Measurements from ENCODE around the gene FBXO24. TPM values are rescaled to one million over a fixed set of nuclear protein-coding genes. Genes with fewer than 3 reads are reported as not detected.

Gene FBXO24
- total and polyA plus RNA-seq, 9 of the 15 experiments (the other 6 are each of a cell fraction or from before 2014, with no cell fraction given) = 0.17 to 0.95 (median 0.50) TPM

- TF ChIP-seq GTF2A2 (tag; IDR thresholded peaks at IDR 0.05) = no peak
- TF ChIP-seq FOXM1 (IDR thresholded peaks at IDR 0.05; ENCODE audit: low read depth) = peak; percentile 91
- TF ChIP-seq FOXM1 (CRISPR knock-in tag; IDR thresholded peaks at IDR 0.05; ENCODE audit: low read depth) = no peak
- peak; percentile 80 for TF ChIP-seq TAF1 (IDR thresholded peaks at IDR 0.05; ENCODE audit: control insufficient read depth, extremely low read depth, insufficient read depth, low read length, severe bottlenecking)
- no peak for TF ChIP-seq STAG1 (CRISPR knock-in tag; IDR thresholded peaks at IDR 0.05; ENCODE audit: borderline replicate concordance)
- peak; percentile 91 for TF ChIP-seq PML (IDR thresholded peaks at IDR 0.05; ENCODE audit: low read length)
- TF ChIP-seq SNRNP70 (optimal IDR thresholded peaks at IDR 0.05; ENCODE audit: low read depth, low read length) = no peak
- TF ChIP-seq ETV1 (tag; conservative IDR thresholded peaks at IDR 0.05; ENCODE audit: low read depth) = no peak
- no peak for TF ChIP-seq SIX5 (IDR thresholded peaks at IDR 0.05; ENCODE audit: borderline replicate concordance in 1 of 2, insufficient read depth in 1 of 2, low read depth in 1 of 2, low read length in 2 of 2)
- no peak for TF ChIP-seq MED1 (CRISPR knock-in tag; IDR thresholded peaks at IDR 0.05; ENCODE audit: borderline replicate concordance)
- no peak for TF ChIP-seq NUFIP1 (IDR thresholded peaks at IDR 0.05; ENCODE audit: partially characterized antibody)
- no peak for TF ChIP-seq TSHZ1 (CRISPR knock-in tag; IDR thresholded peaks at IDR 0.05)
- 0 out of 2 replicates have a peak, but pooled peaks have one; percentile 69 for TF ChIP-seq HBP1 (CRISPR knock-in tag; IDR thresholded peaks at IDR 0.05)
- no peak for TF ChIP-seq ZBTB33 (CRISPR knock-in tag; IDR thresholded peaks at IDR 0.05)
- no peak for TF ChIP-seq ZNF764 (CRISPR knock-in tag; IDR thresholded peaks at IDR 0.05; ENCODE audit: low read depth)
- TF ChIP-seq EWSR1 (IDR thresholded peaks at IDR 0.05; ENCODE audit: borderline replicate concordance, low read depth, partially characterized antibody) = no peak
- no peak for TF ChIP-seq NFE2L1 (tag; IDR thresholded peaks at IDR 0.05; ENCODE audit: borderline replicate concordance, low read depth)
- no peak for TF ChIP-seq RBM14 (IDR thresholded peaks at IDR 0.05; ENCODE audit: borderline replicate concordance, insufficient read depth, low read depth, low read length)
- no peak for TF ChIP-seq ZNF324 (CRISPR knock-in tag; IDR thresholded peaks at IDR 0.05)
- TF ChIP-seq ZNF232 (CRISPR knock-in tag; IDR thresholded peaks at IDR 0.05) = no peak
- TF ChIP-seq TRIM28 (IDR thresholded peaks at IDR 0.05) = peak; percentile 25; the same call in 1 of the 2 replicates
- no peak for TF ChIP-seq PHF8 (IDR thresholded peaks at IDR 0.05; ENCODE audit: borderline replicate concordance, low read length)
- no peak for TF ChIP-seq ZNF316 (IDR thresholded peaks at IDR 0.05)
These were observed 55.3 kb downstream of the FBXO24 start, which contains the start of gene TFR2 (continued) for GRCh38 chr7:100641463-100641859.
